Measurements from ENCODE around the gene C10orf53.
"Not testable (repeated sequence)": the region's sequence is repeated elsewhere in the genome, so short reads cannot be mapped to it uniquely, and the experiment has no call there.

C10orf53 gene

GRCh38 chr10:49652421-49653272 is 26.8 kb upstream of the C10orf53 start:
- DNase-seq, result peak; percentile 50

GRCh38 chr10:49653273-49653929 is 26.1 kb upstream of the C10orf53 start:
- peak; percentile 31 for DNase-seq

GRCh38 chr10:49654036-49654693 is 25.3 kb upstream of the C10orf53 start:
- DNase-seq, result peak; percentile 41

- peak; percentile 36 for DNase-seq
These were observed 24.4 kb upstream of the C10orf53 start for GRCh38 chr10:49655099-49655498.

- DNase-seq, result no peak
These were observed 22.5 kb upstream of the C10orf53 start for GRCh38 chr10:49656845-49657493.

- DNase-seq, result no peak
These were observed 21.8 kb upstream of the C10orf53 start for GRCh38 chr10:49657606-49658005.

- no peak for DNase-seq
These were observed 18.2 kb upstream of the C10orf53 start for GRCh38 chr10:49661140-49661856.

- DNase-seq, result no peak
These were observed 17.2 kb upstream of the C10orf53 start for GRCh38 chr10:49662169-49662830.

GRCh38 chr10:49663596-49663995 is 15.9 kb upstream of the C10orf53 start:
- DNase-seq, result no peak

GRCh38 chr10:49664006-49664841 is 15.2 kb upstream of the C10orf53 start:
- DNase-seq, result no peak

GRCh38 chr10:49664842-49665355 is 14.6 kb upstream of the C10orf53 start:
- no peak for DNase-seq

GRCh38 chr10:49666054-49666615 is 13.3 kb upstream of the C10orf53 start:
- DNase-seq, result no peak

GRCh38 chr10:49666685-49667084 is 12.8 kb upstream of the C10orf53 start:
- DNase-seq, result no peak

GRCh38 chr10:49667991-49668390 is 11.5 kb upstream of the C10orf53 start:
- no peak for DNase-seq

- no peak for DNase-seq
These were observed 10.8 kb upstream of the C10orf53 start for GRCh38 chr10:49668684-49669083.

GRCh38 chr10:49678827-49679479 is 498 bp upstream of the C10orf53 start:
- DNase-seq, result no peak

GRCh38 chr10:49682449-49682848 is 3.0 kb downstream of the C10orf53 start:
- not testable (repeated sequence) for DNase-seq

GRCh38 chr10:49682879-49683278 is 3.4 kb downstream of the C10orf53 start:
- DNase-seq, result no peak

- no peak for DNase-seq
These were observed 7.2 kb downstream of the C10orf53 start for GRCh38 chr10:49686651-49687050.
